CD4-positive, alpha-beta T cell treated with Interleukin-6 for 4 hours (primary cell): ENCODE data around the gene SLC10A3.
A peak's percentile ranks its signal among the peaks of the same experiment; 100 is the strongest.

Experiments used
- DNase-seq: peaks from one replicate; pipeline ENCODE4 v3.0.0-alpha.2; 2020; ENCODE audit warnings: mixed read lengths

SLC10A3 gene

DNA sequence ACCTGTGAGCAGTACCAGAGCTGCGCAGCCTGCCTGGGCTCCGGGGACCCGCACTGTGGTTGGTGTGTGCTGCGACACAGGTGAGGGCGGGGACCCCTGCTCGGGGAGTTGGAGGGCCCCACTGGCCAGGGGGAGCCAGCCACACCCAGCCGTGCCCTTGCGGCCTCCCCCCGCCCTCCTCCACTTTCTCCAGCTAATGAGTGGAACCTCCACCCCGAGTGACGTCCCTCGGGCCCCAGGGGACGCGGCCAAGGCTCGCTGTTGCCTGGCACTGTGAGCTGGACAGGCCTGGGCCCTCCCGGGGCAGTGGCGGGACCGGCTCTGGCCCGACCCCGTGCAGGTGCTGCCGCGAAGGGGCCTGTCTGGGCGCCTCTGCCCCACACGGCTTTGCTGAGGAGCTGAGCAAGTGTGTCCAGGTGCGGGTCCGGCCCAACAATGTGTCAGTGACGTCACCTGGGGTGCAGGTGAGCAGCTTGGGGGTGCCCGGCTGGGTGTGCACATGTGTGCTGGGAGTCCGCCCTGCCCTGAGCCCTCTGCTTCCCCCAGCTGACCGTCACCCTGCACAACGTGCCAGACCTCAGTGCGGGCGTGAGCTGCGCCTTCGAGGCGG, 26.7 kb downstream of the SLC10A3 start:
- no peak for DNase-seq

GRCh38 chrX:154462396-154462795, 28.0 kb downstream of the SLC10A3 start:
- DNase-seq: no peak

GRCh38 chrX:154460326-154460725, 30.1 kb downstream of the SLC10A3 start:
- DNase-seq: no peak

DNA sequence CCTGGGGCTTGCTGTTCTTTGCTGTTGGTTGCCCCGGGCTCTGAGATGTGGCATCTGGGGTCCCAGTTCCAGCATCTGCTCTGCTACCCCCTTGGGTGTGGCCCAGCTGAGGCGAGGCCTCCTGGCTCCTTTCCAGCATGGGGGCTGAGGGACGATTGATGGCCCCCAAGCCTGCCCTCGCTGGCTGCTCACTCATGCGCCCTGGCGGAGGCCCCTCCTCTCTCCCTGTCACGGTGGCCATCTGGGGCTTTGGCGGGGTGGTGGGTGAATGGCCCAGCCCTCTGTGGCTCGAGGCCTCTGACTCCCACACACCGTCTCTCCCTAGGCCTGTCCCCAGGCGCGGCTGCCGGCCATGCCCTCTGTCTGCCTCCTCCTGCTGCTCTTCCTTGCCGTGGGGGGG, 30.6 kb downstream of the SLC10A3 start:
- no peak for DNase-seq

DNA sequence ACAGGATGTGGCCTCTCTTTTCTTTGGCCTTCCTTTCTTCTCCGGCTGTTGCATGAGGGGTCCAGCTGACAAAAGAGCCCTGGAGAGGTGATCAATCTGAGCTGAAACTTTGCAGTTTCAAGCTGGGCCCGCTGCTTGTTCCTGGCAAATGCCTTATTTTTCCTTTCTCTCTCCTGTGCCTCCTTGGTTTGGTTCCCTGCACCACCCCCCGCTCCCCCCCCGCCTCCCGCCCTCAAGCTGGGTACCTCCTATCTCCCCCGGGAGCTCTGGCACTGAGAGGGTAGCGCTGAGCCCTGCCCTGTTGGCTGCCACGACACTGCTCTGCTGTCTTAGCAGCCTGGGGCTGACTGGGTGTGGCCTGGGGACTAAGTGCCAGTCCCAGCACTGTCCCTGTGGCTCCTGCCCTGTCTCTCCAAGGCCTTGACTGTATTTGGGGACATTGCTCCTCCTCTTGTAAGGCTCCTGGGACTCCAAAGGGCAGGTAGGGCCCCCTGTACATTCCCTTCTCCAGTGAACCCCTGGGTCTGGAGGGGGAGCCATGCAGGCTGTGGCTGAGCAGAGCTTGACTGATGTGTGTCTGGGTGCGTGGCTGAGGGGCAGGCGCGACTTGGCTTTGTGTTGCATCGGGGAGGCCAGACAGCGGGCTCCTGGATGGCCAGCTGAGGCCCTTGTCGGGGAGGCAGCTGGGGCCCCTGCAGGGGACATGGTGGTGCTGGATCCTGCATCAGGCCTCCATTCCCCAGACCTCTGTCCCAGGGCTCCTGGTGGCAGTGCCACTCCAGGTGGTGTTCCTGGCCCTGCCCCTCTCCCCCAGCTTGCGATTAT, 31.3 kb downstream of the SLC10A3 start:
- DNase-seq: peak; percentile 36

DNA sequence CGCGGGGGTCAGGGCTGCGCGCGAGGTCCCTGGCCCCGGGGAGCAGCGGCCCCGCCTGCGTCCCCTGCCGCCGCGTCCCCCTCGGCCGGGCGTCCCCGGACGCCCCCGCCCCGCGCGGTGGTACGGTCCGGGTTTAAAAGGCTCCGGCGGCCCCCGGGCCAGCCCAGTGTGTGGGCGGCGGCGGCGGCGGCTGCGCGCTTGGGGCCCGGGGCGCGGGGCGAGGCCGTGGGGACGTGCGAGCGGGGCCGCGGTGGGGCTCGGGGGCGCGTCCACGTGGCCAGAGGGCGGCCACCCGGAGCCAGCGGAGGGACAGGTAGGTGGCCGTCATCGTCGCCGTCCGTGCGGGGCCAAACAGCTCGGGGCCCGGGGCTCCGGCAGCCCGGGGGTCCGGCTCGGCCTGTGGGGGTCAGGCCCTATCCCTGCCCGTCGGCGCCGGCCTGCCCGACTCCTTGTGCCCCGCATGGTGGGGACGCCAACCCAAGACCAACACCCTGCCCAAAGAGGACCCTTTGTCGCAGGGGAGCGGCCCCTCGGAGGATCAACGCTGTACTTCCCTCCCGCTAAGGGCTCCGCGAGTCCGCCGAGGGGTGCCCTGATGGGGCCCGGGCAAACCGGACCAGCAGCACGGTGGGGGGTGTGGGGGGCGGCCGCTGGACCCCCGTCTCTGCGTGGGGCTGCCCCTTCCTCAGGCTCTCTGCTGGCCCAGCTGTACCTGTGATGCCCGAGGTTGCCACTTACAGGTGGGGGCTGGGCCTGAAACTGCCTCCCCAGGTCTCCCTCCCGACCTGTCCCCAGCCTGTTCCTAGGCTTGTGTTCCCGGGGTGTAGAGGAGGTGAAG, 32.1 kb downstream of the SLC10A3 start, which contains the start of gene PLXNA3:
TSS of gene PLXNA3 (plus strand) at position 166 of the 838 bp plus-strand sequence. CDS start 1,903 bp downstream, outside the sequence.
- peak; percentile 72 for DNase-seq

DNA sequence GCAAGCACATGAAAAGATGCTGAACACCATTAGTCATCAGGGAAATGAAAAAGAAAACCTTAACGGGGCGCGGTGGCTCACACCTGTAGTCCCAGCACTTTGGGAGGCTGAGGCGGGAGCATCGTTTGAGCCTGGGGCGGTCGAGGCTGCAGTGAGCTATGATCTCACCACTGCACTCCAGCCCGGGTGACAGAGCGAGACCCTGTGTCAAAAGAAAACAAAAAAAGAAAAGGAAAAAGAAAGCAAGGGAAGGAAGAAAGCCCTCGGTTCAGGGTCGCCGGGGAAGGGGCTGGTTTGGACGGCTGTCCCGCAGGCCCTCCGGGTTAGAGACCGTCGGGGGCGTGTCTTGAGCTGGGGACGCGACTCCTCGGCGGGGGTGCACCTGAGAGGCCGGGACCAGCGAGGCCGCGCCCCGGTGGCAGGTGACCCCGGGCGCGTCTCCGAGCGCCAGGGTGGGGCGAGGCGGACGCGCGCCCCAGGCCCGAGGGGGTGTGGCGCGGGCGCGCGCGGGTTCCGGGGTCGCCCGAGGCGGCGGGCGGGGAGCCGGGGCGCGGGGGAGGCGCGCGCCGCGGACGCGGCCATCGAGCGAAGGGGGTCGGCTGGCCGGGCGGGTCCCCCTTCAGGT, 32.8 kb downstream of the SLC10A3 start:
- peak; percentile 73 for DNase-seq

GRCh38 chrX:154452823-154453222, 37.6 kb downstream of the SLC10A3 start:
- no peak for DNase-seq

DNA sequence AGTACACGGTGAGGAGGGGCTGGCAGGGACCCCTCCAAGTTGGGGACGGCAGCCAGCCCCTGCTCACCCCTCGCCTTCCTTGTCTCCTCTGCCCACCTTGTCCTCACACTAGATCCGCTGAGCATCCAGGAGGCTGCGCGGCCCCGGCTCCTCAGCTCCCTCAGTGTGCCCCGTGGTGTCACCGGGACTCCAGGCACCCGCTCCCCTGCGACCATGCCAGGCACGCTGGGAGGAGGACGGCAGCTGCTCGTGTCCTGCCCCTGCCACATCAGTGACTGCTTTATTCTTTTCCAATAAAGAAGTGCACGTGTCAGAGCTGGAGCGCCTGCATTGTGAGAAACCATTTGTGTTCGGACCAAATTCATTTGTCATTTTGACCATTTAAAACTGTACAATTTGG, 40.1 kb downstream of the SLC10A3 start:
- no peak for DNase-seq

GRCh38 chrX:154449618-154450017, 40.8 kb downstream of the SLC10A3 start:
- DNase-seq: no peak

DNA sequence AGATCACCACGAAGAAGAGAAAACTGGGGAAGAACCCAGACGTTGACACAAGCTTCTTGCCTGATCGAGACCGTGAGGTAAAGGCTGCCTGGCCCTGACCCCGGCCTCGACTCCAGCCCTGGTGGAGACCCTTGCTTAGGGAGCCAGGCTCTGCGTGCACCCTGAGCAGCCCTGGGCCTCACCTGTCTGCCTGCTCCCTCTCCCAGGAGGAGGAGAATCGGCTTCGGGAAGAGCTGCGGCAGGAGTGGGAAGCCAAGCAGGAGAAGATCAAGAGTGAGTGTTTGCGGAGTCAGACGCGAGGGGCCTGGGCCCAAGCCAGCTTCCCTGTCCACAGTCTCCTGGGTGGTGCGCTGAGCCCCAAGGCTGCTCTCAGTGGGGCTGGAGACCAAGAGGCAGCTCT, 41.9 kb downstream of the SLC10A3 start:
- no peak for DNase-seq

- no peak for DNase-seq
These were observed 44.0 kb downstream of the SLC10A3 start for GRCh38 chrX:154446430-154446829.

DNA sequence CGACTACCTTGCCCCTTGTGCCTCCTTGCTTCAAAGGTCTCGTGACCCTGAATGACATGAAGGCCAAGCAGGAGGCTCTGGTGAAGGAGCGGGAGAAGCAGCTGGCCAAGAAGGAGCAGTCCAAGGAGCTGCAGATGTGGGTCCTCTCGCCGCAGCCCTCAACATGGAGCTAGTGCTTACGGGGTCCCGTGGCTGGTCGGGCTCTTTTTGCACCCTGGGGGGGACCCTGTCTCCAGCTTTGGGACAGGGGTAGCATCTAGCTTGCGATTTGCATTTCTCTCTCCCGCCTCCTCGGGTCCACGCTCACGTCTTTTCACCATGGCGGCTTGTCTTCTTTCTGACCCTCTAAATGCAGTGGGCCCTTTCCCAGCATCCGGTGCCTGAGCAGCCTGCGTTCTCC, 44.7 kb downstream of the SLC10A3 start:
- no peak for DNase-seq

DNA sequence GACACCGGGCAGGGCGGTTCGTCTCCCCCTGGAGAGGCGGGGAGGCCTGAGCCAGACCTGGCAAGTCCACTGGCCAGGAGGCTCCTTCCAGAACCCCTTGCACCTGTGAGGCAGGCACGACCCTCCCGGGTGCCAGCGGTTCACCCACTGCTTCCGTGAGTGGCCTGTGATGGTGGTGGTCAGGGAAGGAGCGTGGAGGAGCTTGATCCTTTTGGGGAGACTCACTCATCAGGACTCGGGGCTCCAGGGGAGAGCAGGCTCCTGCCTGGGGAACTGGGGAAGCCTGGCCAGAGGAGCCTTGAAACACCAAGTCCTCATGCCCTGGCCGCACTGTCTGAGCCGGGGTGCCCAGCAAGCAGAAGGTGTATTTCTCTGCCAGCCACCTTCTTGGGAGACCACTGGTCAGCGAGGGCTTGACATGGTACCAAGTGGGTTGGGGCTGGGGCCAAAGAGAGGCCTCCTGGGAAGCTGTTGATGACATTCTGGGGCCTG, 45.6 kb downstream of the SLC10A3 start:
- DNase-seq: no peak

DNA sequence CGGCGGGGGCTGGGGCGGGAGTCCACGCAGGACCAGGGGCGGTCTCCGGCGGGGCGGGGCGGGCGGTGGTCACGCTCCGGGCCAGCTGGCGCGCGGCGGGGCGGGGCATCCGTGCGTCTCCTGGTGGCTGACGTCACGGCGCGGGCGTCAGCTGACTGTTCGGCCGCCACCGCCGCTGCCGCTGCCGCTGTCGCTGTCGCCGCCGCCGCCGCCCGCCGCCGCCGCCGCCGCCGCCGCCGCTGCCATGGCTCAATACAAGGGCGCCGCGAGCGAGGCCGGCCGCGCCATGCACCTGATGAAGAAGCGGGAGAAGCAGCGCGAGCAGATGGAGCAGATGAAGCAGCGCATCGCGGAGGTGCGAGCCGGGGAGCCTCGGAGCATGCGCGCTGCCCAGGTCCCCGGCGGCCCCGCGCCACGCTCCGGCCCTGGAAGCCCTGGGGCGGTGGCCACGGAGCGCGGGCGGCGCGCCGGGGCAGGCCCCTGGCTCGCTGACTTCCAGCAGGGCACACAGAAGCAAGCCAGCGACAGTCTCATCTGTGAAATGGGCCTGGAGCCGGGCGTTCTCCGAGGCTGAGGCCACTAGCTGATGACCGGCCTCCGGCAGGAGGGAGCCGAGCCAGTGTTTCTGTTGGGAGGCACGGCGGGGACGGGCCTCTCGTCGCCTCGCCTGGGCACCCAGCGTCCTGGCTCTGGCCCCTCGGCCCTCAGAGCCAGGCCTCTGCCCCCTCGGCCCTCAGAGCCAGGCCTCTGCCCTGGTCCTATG, 46.3 kb downstream of the SLC10A3 start, which contains the start of gene FAM50A:
TSS of gene FAM50A (plus strand) at position 150 of the 763 bp plus-strand sequence. CDS start at position 245, 95 bp downstream.
- DNase-seq: peak; percentile 78

- DNase-seq: no peak
These were observed 46.9 kb downstream of the SLC10A3 start for GRCh38 chrX:154443479-154443910.

GRCh38 chrX:154441984-154442707, 48.3 kb downstream of the SLC10A3 start:
- no peak for DNase-seq

DNA sequence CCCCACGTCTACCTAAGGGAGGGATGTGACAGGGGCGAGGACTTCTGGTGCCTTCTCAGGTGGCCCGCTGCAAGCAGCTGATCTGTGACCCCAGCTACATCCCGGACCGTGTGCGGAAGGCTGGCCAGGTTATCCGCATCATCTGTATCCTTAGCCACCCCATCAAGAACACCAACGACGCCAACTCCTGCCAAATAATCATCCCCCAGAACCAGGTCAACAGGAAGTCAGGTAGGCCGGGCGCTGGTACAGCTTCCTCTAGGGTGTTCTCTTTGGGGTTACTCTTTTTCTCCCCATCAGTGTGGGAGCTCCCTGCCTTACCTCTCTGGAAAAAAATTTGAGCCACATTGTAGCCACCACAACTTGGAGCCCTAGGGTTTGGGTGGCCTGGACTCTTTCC, 48.9 kb downstream of the SLC10A3 start:
- DNase-seq: peak; percentile 31

DNA sequence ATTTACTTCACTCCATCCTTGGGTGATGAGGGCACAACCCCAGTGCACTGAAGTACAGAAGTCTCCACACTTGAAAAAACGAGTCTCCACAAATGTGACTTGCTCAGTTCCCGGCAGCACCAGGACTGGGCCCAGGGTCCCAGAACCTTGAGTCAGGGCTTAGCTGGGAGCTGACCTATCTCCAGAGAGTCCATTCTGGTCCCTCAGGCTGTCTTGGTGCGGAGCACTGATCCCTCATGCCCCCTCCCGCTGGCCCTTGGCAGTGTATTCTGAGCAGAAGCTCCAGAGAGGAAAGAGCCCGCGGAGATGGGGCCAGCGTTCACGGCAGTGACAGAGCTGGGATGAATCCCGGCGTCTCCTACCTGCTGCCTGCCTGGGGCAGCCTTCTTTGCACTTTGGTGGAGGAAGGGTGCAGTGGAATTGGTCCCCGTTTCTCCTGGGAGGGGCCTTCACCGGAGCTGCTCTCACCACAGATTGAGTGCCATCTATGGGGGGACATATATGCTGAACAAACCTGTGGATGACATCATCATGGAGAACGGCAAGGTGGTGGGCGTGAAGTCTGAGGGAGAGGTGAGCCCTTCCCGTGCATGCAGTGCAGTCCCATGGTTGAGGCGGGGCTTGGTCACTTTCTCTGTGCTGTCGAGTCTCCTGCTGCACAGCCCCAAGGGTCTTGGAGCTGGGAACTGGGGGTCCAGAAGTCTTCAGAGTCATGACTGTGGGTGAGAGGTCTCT, 49.6 kb downstream of the SLC10A3 start:
- DNase-seq: no peak

DNA sequence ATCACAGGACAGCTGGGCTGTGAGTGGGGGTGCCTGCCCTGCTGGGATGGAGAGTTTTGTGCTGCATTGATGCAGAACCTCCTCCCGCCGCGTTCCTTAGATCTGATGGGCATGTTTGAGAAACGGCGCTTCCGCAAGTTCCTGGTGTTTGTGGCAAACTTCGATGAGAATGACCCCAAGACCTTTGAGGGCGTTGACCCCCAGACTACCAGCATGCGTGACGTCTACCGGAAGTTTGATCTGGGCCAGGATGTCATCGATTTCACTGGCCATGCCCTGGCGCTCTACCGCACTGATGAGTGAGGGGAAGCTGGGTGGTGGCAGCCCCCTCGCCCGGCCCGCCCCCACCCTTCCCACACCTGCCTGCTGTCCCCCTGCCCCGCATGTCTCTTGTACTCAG, 50.6 kb downstream of the SLC10A3 start:
- no peak for DNase-seq
